Heart left ventricle (tissue), 13 donors: ENCODE measurements around the gene GABRB1.

Source experiments
- POLR2A ChIP-seq, 2 donors: fragments of 450-650 bp; IDR thresholded peaks; one replicate each; pipeline ENCODE4 v1.6.1; 2017; ENCODE audit warnings: antibody characterized with exemption in 2 of 2, mild to moderate bottlenecking in 2 of 2, moderate library complexity in 2 of 2
- TF ChIP-seq, protein P1 (sequence below), 12 donors: fragments of 200-600 bp; sonication (generic) in 4 of 12; IDR thresholded peaks; one replicate each; pipeline versions ENCODE4 v1.5.0 to v1.8.0; 2018 to 2022; ENCODE audit warnings: antibody characterized with exemption in 12 of 12, mild to moderate bottlenecking in 5 of 12
- donor health status: ischemic (EF 13 %, LVEDD 7.1; RV severe dilation, severe dysfunction).
- donor health status: DM: no; HTN: yes; CAD: no.
- donor health status: DM: no; HTN: no; CAD: no.
- donor health status: ischemic (EF 25% LVEDD 6.9; RV normal size, moderate dysfunction).
- donor health status: ischemic (EF 25% LVEDD 5.7; RV mildly dilated, moderate dysfunction).
- donor health status: ischemic (EF 35%, LVEDD 5.7; RV mildly dilated, moderate dysfunction).
- donor health status: nonischemic (EF 11% LVEDD 7.7; RV severe dilation, severe dysfunction).
- donor health status: DM: yes; HTN: yes; CAD: no.
- donor health status: PGD.
- donor health status: ischemic (EF 29% LVEDD 5.4; RV normal size, mild dysfunction).
- donor health status: nonischemic (EF 23%, LVEDD 6.1; RV moderate dilation, normal function).

DNA sequence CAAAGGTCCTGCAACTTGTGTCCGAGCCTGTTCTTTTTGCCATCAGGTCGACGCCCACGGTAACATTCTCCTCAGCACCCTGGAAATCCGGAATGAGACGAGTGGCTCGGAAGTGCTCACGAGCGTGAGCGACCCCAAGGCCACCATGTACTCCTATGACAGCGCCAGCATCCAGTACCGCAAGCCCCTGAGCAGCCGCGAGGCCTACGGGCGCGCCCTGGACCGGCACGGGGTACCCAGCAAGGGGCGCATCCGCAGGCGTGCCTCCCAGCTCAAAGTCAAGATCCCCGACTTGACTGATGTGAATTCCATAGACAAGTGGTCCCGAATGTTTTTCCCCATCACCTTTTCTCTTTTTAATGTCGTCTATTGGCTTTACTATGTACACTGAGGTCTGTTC is 394.3 kb downstream of the GABRB1 start:
- TF ChIP-seq POLR2A (IDR thresholded peaks at IDR 0.05), result no peak
- TF ChIP-seq, protein P1, sequence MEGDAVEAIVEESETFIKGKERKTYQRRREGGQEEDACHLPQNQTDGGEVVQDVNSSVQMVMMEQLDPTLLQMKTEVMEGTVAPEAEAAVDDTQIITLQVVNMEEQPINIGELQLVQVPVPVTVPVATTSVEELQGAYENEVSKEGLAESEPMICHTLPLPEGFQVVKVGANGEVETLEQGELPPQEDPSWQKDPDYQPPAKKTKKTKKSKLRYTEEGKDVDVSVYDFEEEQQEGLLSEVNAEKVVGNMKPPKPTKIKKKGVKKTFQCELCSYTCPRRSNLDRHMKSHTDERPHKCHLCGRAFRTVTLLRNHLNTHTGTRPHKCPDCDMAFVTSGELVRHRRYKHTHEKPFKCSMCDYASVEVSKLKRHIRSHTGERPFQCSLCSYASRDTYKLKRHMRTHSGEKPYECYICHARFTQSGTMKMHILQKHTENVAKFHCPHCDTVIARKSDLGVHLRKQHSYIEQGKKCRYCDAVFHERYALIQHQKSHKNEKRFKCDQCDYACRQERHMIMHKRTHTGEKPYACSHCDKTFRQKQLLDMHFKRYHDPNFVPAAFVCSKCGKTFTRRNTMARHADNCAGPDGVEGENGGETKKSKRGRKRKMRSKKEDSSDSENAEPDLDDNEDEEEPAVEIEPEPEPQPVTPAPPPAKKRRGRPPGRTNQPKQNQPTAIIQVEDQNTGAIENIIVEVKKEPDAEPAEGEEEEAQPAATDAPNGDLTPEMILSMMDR (IDR thresholded peaks at IDR 0.05), result no peak
